Prostate gland (tissue), 2 donors: ENCODE measurements around the gene RIMBP2. TPM values are rescaled to one million over a fixed set of nuclear protein-coding genes. Genes with fewer than 3 reads are reported as not detected.

ENCODE experiments used
- DNase-seq: peaks from one replicate; pipeline ENCODE4 v3.0.0-alpha.2; 2019; ENCODE audit warnings: low spot score
- H3K27ac ChIP-seq, 2 donors: fragments of 200-600 bp; sonication (generic); 2 replicates each; pipeline ENCODE4 v1.5.1; 2017 to 2019
- H3K27me3 ChIP-seq: fragments of 200-600 bp; sonication (generic); replicated peaks from 2 replicates; pipeline ENCODE4 v1.5.1; 2019; ENCODE audit not compliant: insufficient read depth
- H3K36me3 ChIP-seq, 2 donors: fragments of 200-600 bp; sonication (generic); 1 replicate in 1 of 2; 2 replicates in 1 of 2; pipeline versions ENCODE4 v1.5.1 to v1.8.1; 2017 to 2019
- H3K4me1 ChIP-seq: fragments of 200-600 bp; sonication (generic); replicated peaks from 2 replicates; pipeline ENCODE4 v1.5.1; 2019
- H3K4me3 ChIP-seq, 2 donors: fragments of 200-600 bp; sonication (generic); 2 replicates each; pipeline ENCODE4 v1.5.1; 2017 to 2019
- H3K9me3 ChIP-seq: fragments of 200-600 bp; sonication (generic); 2 replicates; pipeline ENCODE4 v1.5.1; 2017
- POLR2A ChIP-seq: fragments of 450-650 bp; IDR thresholded peaks from one replicate; pipeline ENCODE4 v1.6.1; 2016; ENCODE audit warnings: antibody characterized with exemption, mild to moderate bottlenecking
- POLR2AphosphoS5 ChIP-seq: sonication (generic); formaldehyde crosslinking; IDR thresholded peaks from one replicate; pipeline ENCODE4 v1.6.1; 2017; ENCODE audit warnings: antibody characterized with exemption
- WGBS: methylation state at CpG from one replicate; pipeline ENCODE4 v1.1.5; 2018; 5-methylcytosine and 5-hydroxymethylcytosine counted together
- intact Hi-C: fragments of 100-400 bp; cut with DNase I; formaldehyde crosslinking; loops from one replicate; pipeline ENCODE4 v1.14.2; 2022
- total RNA-seq, 2 donors: library from RNA; depleted of rRNA; stranded (reverse); fragments of >200 nt; gene quantifications; one replicate each; pipeline ENCODE4 v1.1.0, GENCODE V29; 2016
- TF ChIP-seq, protein P1 (sequence below), 4 experiments: fragments of 200-600 bp in 2 of 4; fragments of 450-650 bp in 2 of 4; sonication (generic) in 2 of 4; IDR thresholded peaks; 1 replicate in 3 of 4; 2 replicates in 1 of 4; pipeline ENCODE4 v1.5.1; 2016 to 2019; ENCODE audit warnings: antibody characterized with exemption in 4 of 4, mild to moderate bottlenecking in 2 of 4, moderate library complexity in 2 of 4

RIMBP2 gene
- total RNA-seq, 2 donors from 2014 or later: 0.96 to 7.0 TPM

DNA sequence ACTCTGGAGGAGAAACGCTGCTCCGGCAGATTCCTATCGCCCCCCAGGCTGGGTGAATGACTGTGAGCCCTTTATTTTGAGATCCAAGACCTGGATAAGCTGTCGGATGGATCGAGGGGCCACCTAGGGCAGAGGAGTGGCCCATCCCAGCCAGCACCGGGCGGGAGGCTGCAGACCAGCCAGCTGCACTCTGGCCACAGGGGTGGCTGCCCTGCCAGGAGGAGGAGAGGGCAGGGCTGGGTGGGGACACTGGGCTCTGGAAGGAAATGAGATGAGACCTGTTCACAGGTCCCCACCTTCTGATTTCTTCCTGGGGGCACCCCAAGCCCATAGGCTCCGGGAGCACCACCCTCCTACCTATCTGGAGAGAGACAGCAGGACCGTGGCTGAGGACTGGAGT is 238.4 kb downstream of the RIMBP2 start:
- intact Hi-C loops: no loop called here
- H3K27ac ChIP-seq: no peak overlapping the region
- WGBS: 49% methylated on average over 9 of the region's 9 CpGs

GRCh38 chr12:130477266-130477665 is 238.8 kb downstream of the RIMBP2 start:
- intact Hi-C loops: no loop called here
- WGBS: 62% methylated on average over 12 of the region's 12 CpGs
- Histone ChIP-seq H3K36me3 (no peaks in the 10 kb centered on the region), H3K9me3 (no peaks in the 10 kb centered on the region), H3K4me3 (no peak overlapping the region), H3K4me1 (no peaks in the 10 kb centered on the region), H3K27ac (no peak overlapping the region), H3K27me3 (no peaks in the 10 kb centered on the region)
- no peak for TF ChIP-seq POLR2AphosphoS5
- TF ChIP-seq, protein P1, sequence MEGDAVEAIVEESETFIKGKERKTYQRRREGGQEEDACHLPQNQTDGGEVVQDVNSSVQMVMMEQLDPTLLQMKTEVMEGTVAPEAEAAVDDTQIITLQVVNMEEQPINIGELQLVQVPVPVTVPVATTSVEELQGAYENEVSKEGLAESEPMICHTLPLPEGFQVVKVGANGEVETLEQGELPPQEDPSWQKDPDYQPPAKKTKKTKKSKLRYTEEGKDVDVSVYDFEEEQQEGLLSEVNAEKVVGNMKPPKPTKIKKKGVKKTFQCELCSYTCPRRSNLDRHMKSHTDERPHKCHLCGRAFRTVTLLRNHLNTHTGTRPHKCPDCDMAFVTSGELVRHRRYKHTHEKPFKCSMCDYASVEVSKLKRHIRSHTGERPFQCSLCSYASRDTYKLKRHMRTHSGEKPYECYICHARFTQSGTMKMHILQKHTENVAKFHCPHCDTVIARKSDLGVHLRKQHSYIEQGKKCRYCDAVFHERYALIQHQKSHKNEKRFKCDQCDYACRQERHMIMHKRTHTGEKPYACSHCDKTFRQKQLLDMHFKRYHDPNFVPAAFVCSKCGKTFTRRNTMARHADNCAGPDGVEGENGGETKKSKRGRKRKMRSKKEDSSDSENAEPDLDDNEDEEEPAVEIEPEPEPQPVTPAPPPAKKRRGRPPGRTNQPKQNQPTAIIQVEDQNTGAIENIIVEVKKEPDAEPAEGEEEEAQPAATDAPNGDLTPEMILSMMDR (IDR thresholded peaks at IDR 0.05): no peak
- TF ChIP-seq POLR2A: no peak
- DNase-seq: no peak

More for the DNA sequence above, 238.4 kb downstream of the RIMBP2 start:
- no peak overlapping the region for H3K4me3 ChIP-seq
- DNase-seq: no peak
- no peaks in the 10 kb centered on the region for H3K9me3 ChIP-seq
- H3K27me3 ChIP-seq: no peaks in the 10 kb centered on the region
- H3K4me1 ChIP-seq: no peaks in the 10 kb centered on the region
- no peaks in the 10 kb centered on the region for H3K36me3 ChIP-seq
- TF ChIP-seq, protein P1 (IDR thresholded peaks at IDR 0.05): no peak

GRCh38 chr12:130476451-130477135 is 239.5 kb downstream of the RIMBP2 start:
- 53% methylated on average over 20 of the region's 20 CpGs for WGBS
- Histone ChIP-seq H3K4me3 (no peak overlapping the region), H3K27ac (no peak overlapping the region), H3K27me3 (no peaks in the 10 kb centered on the region), H3K9me3 (no peaks in the 10 kb centered on the region), H3K36me3 (no peaks in the 10 kb centered on the region), H3K4me1 (no peaks in the 10 kb centered on the region)
- TF ChIP-seq POLR2A (no peak), POLR2AphosphoS5 (no peak)
- TF ChIP-seq, protein P1 (IDR thresholded peaks at IDR 0.05): no peak
- intact Hi-C loops: no loop called here
- DNase-seq: no peak

GRCh38 chr12:130474599-130475269 is 241.4 kb downstream of the RIMBP2 start:
- WGBS: 69% methylated on average over 27 of the region's 27 CpGs
- H3K27ac ChIP-seq: no peak overlapping the region
- no peaks in the 10 kb centered on the region for H3K4me1 ChIP-seq
- no peak for DNase-seq
- no peaks in the 10 kb centered on the region for H3K36me3 ChIP-seq
- TF ChIP-seq, protein P1 (IDR thresholded peaks at IDR 0.05): no peak
- TF ChIP-seq POLR2A (no peak), POLR2AphosphoS5 (no peak)
- no peak overlapping the region for H3K4me3 ChIP-seq
- no peaks in the 10 kb centered on the region for H3K9me3 ChIP-seq
- no peaks in the 10 kb centered on the region for H3K27me3 ChIP-seq
- intact Hi-C loops: no loop called here

DNA sequence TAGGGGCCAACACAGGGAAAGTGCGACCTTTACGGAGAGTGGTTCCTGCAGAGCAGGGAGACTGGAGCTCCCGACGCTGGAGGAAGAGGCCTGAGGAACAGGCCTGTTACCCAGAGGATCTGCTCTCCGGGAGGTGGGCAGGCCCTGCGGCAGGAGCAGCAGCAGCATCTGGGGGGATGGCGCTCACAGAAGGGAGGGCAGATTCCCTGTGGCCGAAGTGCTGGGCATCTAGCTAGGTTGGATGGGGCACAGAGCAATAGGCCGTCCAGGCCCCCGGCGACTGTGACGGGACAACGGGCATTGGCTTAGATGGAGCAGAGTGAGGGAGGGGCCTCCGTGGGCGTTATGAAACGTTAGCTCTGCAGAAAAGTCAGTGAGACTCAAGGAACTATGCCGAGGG is 242.8 kb downstream of the RIMBP2 start:
- no peak for DNase-seq
- Histone ChIP-seq H3K27ac (no peak overlapping the region), H3K36me3 (no peaks in the 10 kb centered on the region), H3K9me3 (no peaks in the 10 kb centered on the region), H3K4me3 (no peak overlapping the region), H3K27me3 (no peaks in the 10 kb centered on the region), H3K4me1 (no peaks in the 10 kb centered on the region)
- TF ChIP-seq POLR2A (no peak), POLR2AphosphoS5 (no peak)
- TF ChIP-seq, protein P1 (IDR thresholded peaks at IDR 0.05): no peak
- intact Hi-C loops: no loop called here
- 74% methylated on average over 17 of the region's 17 CpGs for WGBS
